ENCODE measurements around the gene DIP2B. TPM values are rescaled to one million over a fixed set of nuclear protein-coding genes. Genes with fewer than 3 reads are reported as not detected.

DIP2B gene
- total and polyA plus RNA-seq, 9 donors: 7.2 to 33.3 (median 19.2) TPM

GRCh38 chr12:50508414-50508813 lies 3.6 kb downstream of the DIP2B start:
- H3K36me3 ChIP-seq: no peaks in the 10 kb centered on the region
- no peak for DNase-seq
- WGBS, 3 donors: 76 to 80% (median 80%) methylated on average over 6 of the region's 6 CpGs
- TF ChIP-seq EP300 (IDR thresholded peaks at IDR 0.05) (no peak), POLR2A (IDR thresholded peaks at IDR 0.05) (no peak), CTCF (IDR thresholded peaks at IDR 0.05) (no peak)
- intact Hi-C loops (cut with DNase I): loop anchor here in 2 of 4 donors (5.0 kb wide), 1 partner anchor 129 kb away; no protein-coding TSS in a partner anchor
- no peak overlapping the region for H3K4me3 ChIP-seq
- no peaks in the 10 kb centered on the region for H3K27me3 ChIP-seq
- H3K27ac ChIP-seq: no peak overlapping the region
- H3K9me3 ChIP-seq: no peaks in the 10 kb centered on the region
- H3K4me1 ChIP-seq (ENCODE audit: insufficient read depth): peaks cover 4% of the 10 kb centered on the region

GRCh38 chr12:50508970-50509663 lies 4.3 kb downstream of the DIP2B start:
- intact Hi-C loops (cut with DNase I): loop anchor here in 2 of 4 donors (5.0 kb wide), 1 partner anchor 128 kb away; no protein-coding TSS in a partner anchor
- H3K27me3 ChIP-seq: no peaks in the 10 kb centered on the region
- 54 to 56% (median 54%) methylated on average over 7 of the region's 7 CpGs for WGBS, 3 donors
- H3K9me3 ChIP-seq: no peaks in the 10 kb centered on the region
- H3K36me3 ChIP-seq: no peaks in the 10 kb centered on the region
- TF ChIP-seq POLR2A (IDR thresholded peaks at IDR 0.05) (no peak), CTCF (IDR thresholded peaks at IDR 0.05) (no peak), EP300 (IDR thresholded peaks at IDR 0.05) (no peak)
- no peak overlapping the region for H3K27ac ChIP-seq
- peaks cover 4% of the 10 kb centered on the region for H3K4me1 ChIP-seq (ENCODE audit: insufficient read depth)
- no peak for DNase-seq
- H3K4me3 ChIP-seq: no peak overlapping the region

GRCh38 chr12:50514526-50515276 lies 9.9 kb downstream of the DIP2B start:
- 91 to 92% (median 92%) methylated on average over 4 of the region's 4 CpGs for WGBS, 3 donors
- no peak overlapping the region for H3K4me3 ChIP-seq
- TF ChIP-seq CTCF (IDR thresholded peaks at IDR 0.05) (no peak), EP300 (IDR thresholded peaks at IDR 0.05) (no peak), POLR2A (IDR thresholded peaks at IDR 0.05) (no peak)
- intact Hi-C loops (cut with DNase I): loop anchor here in 1 of 4 donors (5.0 kb wide), 1 partner anchor 103 kb away; no protein-coding TSS in a partner anchor
- no peak overlapping the region for H3K27ac ChIP-seq
- no peaks in the 10 kb centered on the region for H3K9me3 ChIP-seq
- H3K27me3 ChIP-seq: no peaks in the 10 kb centered on the region
- no peaks in the 10 kb centered on the region for H3K36me3 ChIP-seq
- peaks cover 6% of the 10 kb centered on the region for H3K4me1 ChIP-seq (ENCODE audit: insufficient read depth)
- DNase-seq: no peak

- Histone ChIP-seq H3K4me1 (ENCODE audit: insufficient read depth) (peaks cover 8% of the 10 kb centered on the region), H3K27me3 (no peaks in the 10 kb centered on the region), H3K36me3 (no peaks in the 10 kb centered on the region), H3K9me3 (no peaks in the 10 kb centered on the region), H3K4me3 (no peak overlapping the region), H3K27ac (no peak overlapping the region)
- DNase-seq: no peak
- WGBS, 3 donors: 63 to 72% (median 68%) methylated on average over 2 of the region's 2 CpGs
- intact Hi-C loops (cut with DNase I): loop anchor here in 1 of 4 donors (5.0 kb wide), 1 partner anchor 102 kb away; no protein-coding TSS in a partner anchor
- no peak for TF ChIP-seq POLR2A (IDR thresholded peaks at IDR 0.05)
- no peak for TF ChIP-seq EP300 (IDR thresholded peaks at IDR 0.05)
- no peak for TF ChIP-seq CTCF (IDR thresholded peaks at IDR 0.05)
These were observed 10.8 kb downstream of the DIP2B start for GRCh38 chr12:50515587-50515986.

Data from ovary (tissue), 9 donors.